GM12878 (cell line): ENCODE measurements around the gene PC. TPM values are rescaled to one million over a fixed set of nuclear protein-coding genes. Genes with fewer than 3 reads are reported as not detected.

Experiments
- ATAC-seq: fragments of 200-7000 bp; cut with Tn5 transposase; 3 replicates; pipeline ENCODE4 v1.9.1; 2020; ENCODE audit warnings: mild to moderate bottlenecking, moderate library complexity
- BruUV-seq: library from RNA; stranded (reverse); fragments of 400-500 nt; replicated peaks from 2 replicates; lab custom pipeline; 2021; lab: Mats Ljungman, UMichigan
- CTCF ChIA-PET: fragments of 300-600 bp; sonication (Branson Sonifier 250); formaldehyde crosslinking; extraction: SDS; loops from one replicate; lab custom pipeline; 2021; ENCODE audit warnings: inconsistent platforms; lab: Yijun Ruan, JAX
- POLR2A ChIA-PET: fragments of 350-600 bp; formaldehyde crosslinking; extraction: SDS; loops from one replicate; lab custom pipeline; 2021; ENCODE audit warnings: inconsistent platforms; lab: Charles Lee
- RAD21 ChIA-PET: fragments of 300-600 bp; sonication (Branson Sonifier 250); formaldehyde crosslinking; loops from one replicate; lab custom pipeline; 2023; ENCODE audit warnings: antibody characterized with exemption; ENCODE audit not compliant: unreplicated experiment; lab: Charles Lee
- SMC1A ChIA-PET: fragments of 300-600 bp; sonication (Branson Sonifier 250); formaldehyde crosslinking; loops from one replicate; lab custom pipeline; 2023; ENCODE audit not compliant: unreplicated experiment, uncharacterized antibody; lab: Charles Lee
- DNase-seq: peaks from one replicate; pipeline ENCODE4 v3.0.0-alpha.2; 2011; ENCODE audit warnings: low read depth, low spot score
- FAIRE-seq: peaks from 3 replicates; lab custom pipeline; 2011; peaks lifted over from hg19 to GRCh38; lab: Jason Lieb, UNC
- H2AFZ ChIP-seq: 2 replicates; pipeline ENCODE4 v1.6.0; 2011; ENCODE audit warnings: low read depth, low read length, control low read depth; ENCODE audit not compliant: control insufficient read depth
- H3K27ac ChIP-seq: 2 replicates; pipeline ENCODE4 v1.5.1; 2011; ENCODE audit warnings: control low read depth; ENCODE audit not compliant: control insufficient read depth, insufficient read depth
- H3K27me3 ChIP-seq, 2 experiments: replicated peaks in 1 of 2; 2 replicates each; pipeline versions ENCODE4 v1.6.0 to v1.6.1; 2011; ENCODE audit warnings: low read length in 1 of 2; ENCODE audit not compliant: control insufficient read depth in 2 of 2, insufficient read depth in 2 of 2
- H3K36me3 ChIP-seq, 2 experiments: 2 replicates each; pipeline ENCODE4 v1.5.1; 2011; ENCODE audit warnings: low read length in 1 of 2; ENCODE audit not compliant: control insufficient read depth in 2 of 2, insufficient read depth in 2 of 2
- H3K4me1 ChIP-seq: 2 replicates; pipeline ENCODE4 v1.6.1; 2011; ENCODE audit warnings: mild to moderate bottlenecking, low read length, moderate library complexity, mixed read lengths; ENCODE audit not compliant: control insufficient read depth, insufficient read depth
- H3K4me2 ChIP-seq: 2 replicates; pipeline ENCODE4 v1.6.0; 2011; ENCODE audit warnings: control low read depth; ENCODE audit not compliant: control insufficient read depth, insufficient read depth
- H3K4me3 ChIP-seq: fragments of 200-600 bp; sonication (generic); 2 replicates; pipeline ENCODE4 v1.5.1; 2016
- H3K79me2 ChIP-seq: 2 replicates; pipeline ENCODE4 v1.6.0; 2011; ENCODE audit warnings: low read length; ENCODE audit not compliant: control insufficient read depth, insufficient read depth
- H3K9ac ChIP-seq: 2 replicates; pipeline ENCODE4 v1.8.0; 2011; ENCODE audit warnings: low read length, control low read depth, mixed read lengths; ENCODE audit not compliant: control insufficient read depth, insufficient read depth
- H3K9me3 ChIP-seq: replicated peaks from 3 replicates; pipeline ENCODE4 v1.5.1; 2011; ENCODE audit warnings: mild to moderate bottlenecking, low read length; ENCODE audit not compliant: control insufficient read depth, insufficient read depth
- H4K20me1 ChIP-seq: 2 replicates; pipeline ENCODE4 v1.6.0; 2011; ENCODE audit not compliant: control insufficient read depth, insufficient read depth
- BACH1 ChIP-seq: fragments of 450-650 bp; IDR thresholded peaks from 2 replicates; pipeline ENCODE4 v1.6.1; 2017; ENCODE audit warnings: mild to moderate bottlenecking, borderline replicate concordance
- CEBPB ChIP-seq, 2 experiments: fragments of 150-350 bp in 1 of 2; IDR thresholded peaks; 2 replicates each; pipeline ENCODE4 v1.6.1; 2012 to 2014; ENCODE audit warnings: low read depth in 2 of 2, low read length in 2 of 2, borderline replicate concordance in 1 of 2, inconsistent platforms in 1 of 2
- CHD2 ChIP-seq: IDR thresholded peaks from 2 replicates; pipeline ENCODE4 v1.6.1; 2011; ENCODE audit warnings: low read depth, low read length, improper control_type of control experiment, borderline replicate concordance
- HDAC2 ChIP-seq: fragments of 200-600 bp; sonication (generic); IDR thresholded peaks from 2 replicates; pipeline ENCODE4 v1.6.1; 2017
- JUNB ChIP-seq: IDR thresholded peaks from 2 replicates; pipeline ENCODE4 v1.6.1; 2016; ENCODE audit warnings: antibody characterized with exemption, mild to moderate bottlenecking
- LARP7 ChIP-seq: fragments of 450-650 bp; IDR thresholded peaks from 2 replicates; pipeline ENCODE4 v1.6.1; 2017; ENCODE audit warnings: mild to moderate bottlenecking
- MTA2 ChIP-seq: fragments of 450-650 bp; IDR thresholded peaks from 2 replicates; pipeline ENCODE4 v1.6.1; 2016; ENCODE audit warnings: low read depth, mild to moderate bottlenecking, moderate library complexity
- MYB ChIP-seq: fragments of 150-350 bp; IDR thresholded peaks from 2 replicates; pipeline ENCODE4 v1.6.1; 2014; ENCODE audit warnings: mild to moderate bottlenecking, low read depth, low read length, borderline replicate concordance
- NFYA ChIP-seq: IDR thresholded peaks from 2 replicates; pipeline ENCODE4 v1.6.1; 2011; ENCODE audit warnings: low read depth, mild to moderate bottlenecking, low read length, improper control_type of control experiment, borderline replicate concordance
- NFYB ChIP-seq: IDR thresholded peaks from 2 replicates; pipeline ENCODE4 v1.6.1; 2011; ENCODE audit warnings: low read depth, mild to moderate bottlenecking, low read length, improper control_type of control experiment, moderate library complexity; ENCODE audit not compliant: insufficient read depth
- RCOR1 ChIP-seq: conservative IDR thresholded peaks from 2 replicates; pipeline ENCODE4 v1.6.1; 2012; ENCODE audit warnings: low read depth, low read length, improper control_type of control experiment
- SREBF2 ChIP-seq: IDR thresholded peaks from 2 replicates; pipeline ENCODE4 v1.6.1; 2012; ENCODE audit warnings: mild to moderate bottlenecking, low read length
- SUZ12 ChIP-seq: fragments of 200-600 bp; sonication (generic); IDR thresholded peaks from one replicate; pipeline ENCODE4 v1.6.1; 2018; ENCODE audit warnings: antibody characterized with exemption, mild to moderate bottlenecking; ENCODE audit not compliant: unreplicated experiment
- TAF1 ChIP-seq: IDR thresholded peaks from 2 replicates; pipeline ENCODE4 v1.6.1; 2011; ENCODE audit warnings: mild to moderate bottlenecking, low read depth, low read length, borderline replicate concordance
- ZNF384 ChIP-seq: IDR thresholded peaks from 2 replicates; pipeline ENCODE4 v1.6.1; 2012; ENCODE audit warnings: low read depth, mild to moderate bottlenecking, low read length, improper control_type of control experiment, borderline replicate concordance
- WGBS: methylation state at CpG from one replicate; pipeline ENCODE4 v1.1.6; 2016; ENCODE audit warnings: low lambda C conversion rate; ENCODE audit not compliant: insufficient replicate concordance, insufficient coverage; ENCODE audit errors: missing lambda C conversion rate; 5-methylcytosine and 5-hydroxymethylcytosine counted together
- in situ Hi-C: fragments of 300-500 bp; cut with MboI; formaldehyde crosslinking; loops from 9 replicates; pipeline ENCODE4 v1.14.3; 2018; ENCODE audit warnings: mixed read lengths
- intact Hi-C: fragments of 100-400 bp; cut with micrococcal nuclease; formaldehyde crosslinking; loops from one replicate; pipeline ENCODE4 v1.14.2; 2022; ENCODE audit not compliant: unreplicated experiment
- polyA plus RNA-seq, 11 experiments: library from polyadenylated mRNA; depleted of rRNA in 4 of 11; unstranded in 6 of 11; stranded (reverse) in 5 of 11; fragments of >200 nt; fragmentation: Nextera tagmentation in 4 of 11; fragmentation: Illumina TruSeq in 1 of 11; extraction: Ambion mirVana in 4 of 11; extraction: Trizol in 1 of 11; gene quantifications; 1 replicate in 1 of 11; 2 replicates in 10 of 11; pipeline versions ENCODE4 v1.2.1 to v1.2.3, GENCODE V29; 2011 to 2016; ENCODE audit warnings: inconsistent platforms in 2 of 11, missing spikeins in 2 of 11, low read depth in 1 of 11
- total RNA-seq, 4 experiments: library from RNA; depleted of rRNA in 3 of 4; stranded (reverse); fragments of >200 nt in 3 of 4; fragmentation: Illumina TruSeq in 1 of 4; extraction: Trizol in 1 of 4; gene quantifications; 2 replicates each; pipeline versions ENCODE4 v1.2.1 to v1.2.3, GENCODE V29; 2013 to 2021
- TF ChIP-seq, protein P1 (sequence below): fragments of 150-350 bp; IDR thresholded peaks from 2 replicates; pipeline ENCODE4 v1.6.1; 2014; ENCODE audit warnings: mild to moderate bottlenecking, low read depth, low read length
- TF ChIP-seq, protein P2 (sequence below): fragments of 450-650 bp; IDR thresholded peaks from 2 replicates; pipeline ENCODE4 v1.6.1; 2017; ENCODE audit warnings: mild to moderate bottlenecking
- TF ChIP-seq, protein P3 (sequence below): IDR thresholded peaks from 2 replicates; pipeline ENCODE4 v1.6.1; 2011; ENCODE audit warnings: borderline replicate concordance, low read depth, mild to moderate bottlenecking, moderate library complexity, mixed read lengths, low read length; ENCODE audit not compliant: insufficient read depth; ENCODE audit errors: extremely low read length

The PC gene
- total and polyA plus RNA-seq, 10 of the 15 experiments (the other 5 are each of a cell fraction or from before 2014, with no cell fraction given): 0.22 to 10.3 (median 4.5) TPM

GRCh38 chr11:66851239-66851596 is 107.0 kb downstream of the PC start:
- FAIRE-seq (no peak), DNase-seq (no peak), ATAC-seq (no peak)
- no peaks in the 10 kb centered on the region for H3K27me3 ChIP-seq
- H4K20me1 ChIP-seq: no peaks in the 10 kb centered on the region
- ChIA-PET SMC1A (no interaction called here), POLR2A (no interaction called here), RAD21 (no interaction called here), CTCF (interaction anchor here (0.9 kb wide), 2 partner anchors 11 to 174 kb away, joined by 4 to 5 read pairs; partner anchors contain the start of gene RBM4B)
- no peak overlapping the region for H3K4me3 ChIP-seq
- in situ Hi-C loops (no loop called here), intact Hi-C loops (no loop called here)
- no peak overlapping the region for H3K27ac ChIP-seq
- H3K36me3 ChIP-seq: peaks cover 0 to 2% of the 10 kb centered on the region in 2 experiments; a peak in 2 of 4 replicates
- no peak for TF ChIP-seq MTA2
- no peak for TF ChIP-seq RCOR1
- TF ChIP-seq, protein P1, sequence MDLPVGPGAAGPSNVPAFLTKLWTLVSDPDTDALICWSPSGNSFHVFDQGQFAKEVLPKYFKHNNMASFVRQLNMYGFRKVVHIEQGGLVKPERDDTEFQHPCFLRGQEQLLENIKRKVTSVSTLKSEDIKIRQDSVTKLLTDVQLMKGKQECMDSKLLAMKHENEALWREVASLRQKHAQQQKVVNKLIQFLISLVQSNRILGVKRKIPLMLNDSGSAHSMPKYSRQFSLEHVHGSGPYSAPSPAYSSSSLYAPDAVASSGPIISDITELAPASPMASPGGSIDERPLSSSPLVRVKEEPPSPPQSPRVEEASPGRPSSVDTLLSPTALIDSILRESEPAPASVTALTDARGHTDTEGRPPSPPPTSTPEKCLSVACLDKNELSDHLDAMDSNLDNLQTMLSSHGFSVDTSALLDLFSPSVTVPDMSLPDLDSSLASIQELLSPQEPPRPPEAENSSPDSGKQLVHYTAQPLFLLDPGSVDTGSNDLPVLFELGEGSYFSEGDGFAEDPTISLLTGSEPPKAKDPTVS: no peak
- TF ChIP-seq ZNF384: no peak
- no peak for TF ChIP-seq CHD2
- TF ChIP-seq NFYB: no peak
- no peak for TF ChIP-seq HDAC2
- TF ChIP-seq, protein P2, sequence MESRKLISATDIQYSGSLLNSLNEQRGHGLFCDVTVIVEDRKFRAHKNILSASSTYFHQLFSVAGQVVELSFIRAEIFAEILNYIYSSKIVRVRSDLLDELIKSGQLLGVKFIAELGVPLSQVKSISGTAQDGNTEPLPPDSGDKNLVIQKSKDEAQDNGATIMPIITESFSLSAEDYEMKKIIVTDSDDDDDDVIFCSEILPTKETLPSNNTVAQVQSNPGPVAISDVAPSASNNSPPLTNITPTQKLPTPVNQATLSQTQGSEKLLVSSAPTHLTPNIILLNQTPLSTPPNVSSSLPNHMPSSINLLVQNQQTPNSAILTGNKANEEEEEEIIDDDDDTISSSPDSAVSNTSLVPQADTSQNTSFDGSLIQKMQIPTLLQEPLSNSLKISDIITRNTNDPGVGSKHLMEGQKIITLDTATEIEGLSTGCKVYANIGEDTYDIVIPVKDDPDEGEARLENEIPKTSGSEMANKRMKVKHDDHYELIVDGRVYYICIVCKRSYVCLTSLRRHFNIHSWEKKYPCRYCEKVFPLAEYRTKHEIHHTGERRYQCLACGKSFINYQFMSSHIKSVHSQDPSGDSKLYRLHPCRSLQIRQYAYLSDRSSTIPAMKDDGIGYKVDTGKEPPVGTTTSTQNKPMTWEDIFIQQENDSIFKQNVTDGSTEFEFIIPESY: no peak
- TF ChIP-seq, protein P3, sequence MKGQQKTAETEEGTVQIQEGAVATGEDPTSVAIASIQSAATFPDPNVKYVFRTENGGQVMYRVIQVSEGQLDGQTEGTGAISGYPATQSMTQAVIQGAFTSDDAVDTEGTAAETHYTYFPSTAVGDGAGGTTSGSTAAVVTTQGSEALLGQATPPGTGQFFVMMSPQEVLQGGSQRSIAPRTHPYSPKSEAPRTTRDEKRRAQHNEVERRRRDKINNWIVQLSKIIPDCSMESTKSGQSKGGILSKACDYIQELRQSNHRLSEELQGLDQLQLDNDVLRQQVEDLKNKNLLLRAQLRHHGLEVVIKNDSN: no peak
- no peak for TF ChIP-seq SREBF2
- TF ChIP-seq MYB: no peak
- TF ChIP-seq SUZ12: no peak
- TF ChIP-seq NFYA: no peak
- TF ChIP-seq CEBPB (IDR thresholded peaks at IDR 0.05; ENCODE audit: borderline replicate concordance in 1 of 2, low read depth in 2 of 2, low read length in 2 of 2): no peak
- TF ChIP-seq LARP7: no peak
- no peak for TF ChIP-seq JUNB
- no peak for TF ChIP-seq TAF1
- no peak for TF ChIP-seq BACH1
- H3K79me2 ChIP-seq: no peaks in the 10 kb centered on the region
- H3K9ac ChIP-seq: no peak overlapping the region
- no peaks in the 10 kb centered on the region for H3K9me3 ChIP-seq
- H3K4me2 ChIP-seq: no peak overlapping the region
- peaks cover 6% of the 10 kb centered on the region for H3K4me1 ChIP-seq
- no peak overlapping the region for H2AFZ ChIP-seq
- 84% methylated on average over 4 of the region's 4 CpGs for WGBS
- BruUV-seq: no TSS peak
